H1 (cell line): ENCODE data around the gene TTC3.

Source experiments
- CEBPB ChIP-seq: IDR thresholded peaks from 2 replicates; pipeline ENCODE4 v1.6.1; 2012; ENCODE audit warnings: low read depth, low read length
- EGR1 ChIP-seq: IDR thresholded peaks from 2 replicates; pipeline ENCODE4 v1.6.1; 2011; ENCODE audit warnings: low read depth, low read length, borderline replicate concordance
- FOSL1 ChIP-seq: IDR thresholded peaks from 2 replicates; pipeline ENCODE4 v1.6.1; 2011; ENCODE audit warnings: mild to moderate bottlenecking, low read depth, low read length, moderate library complexity; ENCODE audit not compliant: insufficient read depth
- HDAC2 ChIP-seq, 2 experiments: fragments of 300-600 bp in 1 of 2; sonication (generic) in 1 of 2; IDR thresholded peaks; 2 replicates each; pipeline ENCODE4 v1.6.1; 2011 to 2012; ENCODE audit warnings: low read depth in 2 of 2, low read length in 2 of 2, mild to moderate bottlenecking in 2 of 2, moderate library complexity in 2 of 2, borderline replicate concordance in 1 of 2, inconsistent platforms in 1 of 2
- JUND ChIP-seq: IDR thresholded peaks from 2 replicates; pipeline ENCODE4 v1.6.1; 2011; ENCODE audit warnings: mild to moderate bottlenecking, improper control_type of control experiment, low read length
- MAFK ChIP-seq: IDR thresholded peaks from 2 replicates; pipeline ENCODE4 v1.6.1; 2012; ENCODE audit warnings: low read depth, mild to moderate bottlenecking, improper control_type of control experiment, low read length
- POLR2AphosphoS5 ChIP-seq: IDR thresholded peaks from 2 replicates; pipeline ENCODE4 v1.6.1; 2011; ENCODE audit warnings: low read depth, low read length
- RAD21 ChIP-seq, 2 experiments: IDR thresholded peaks in 1 of 2; conservative IDR thresholded peaks in 1 of 2; 2 replicates each; pipeline ENCODE4 v1.6.1; 2011; ENCODE audit warnings: low read depth in 2 of 2, low read length in 2 of 2, improper control_type of control experiment in 1 of 2, inconsistent platforms in 1 of 2, mild to moderate bottlenecking in 1 of 2, moderate library complexity in 1 of 2
- RBBP5 ChIP-seq: IDR thresholded peaks from 2 replicates; pipeline ENCODE4 v1.7.1; 2012; ENCODE audit warnings: low read depth, mild to moderate bottlenecking, inconsistent platforms, low read length, moderate library complexity, borderline replicate concordance
- SIRT6 ChIP-seq: IDR thresholded peaks from one replicate; pipeline ENCODE4 v1.7.1; 2012; ENCODE audit warnings: low read length, inconsistent platforms
- SP1 ChIP-seq: IDR thresholded peaks from 2 replicates; pipeline ENCODE4 v1.6.1; 2011; ENCODE audit warnings: low read depth, low read length
- TAF1 ChIP-seq: IDR thresholded peaks from 2 replicates; pipeline ENCODE4 v1.6.1; 2011; ENCODE audit warnings: mild to moderate bottlenecking, low read depth, low read length
- TF ChIP-seq, protein P1 (sequence below), 3 experiments: IDR thresholded peaks; 1 replicate in 2 of 3; 2 replicates in 1 of 3; pipeline versions ENCODE4 v1.5.1 to v1.6.1; 2011; ENCODE audit warnings: low read length in 3 of 3, mild to moderate bottlenecking in 3 of 3, inconsistent platforms in 2 of 3, low read depth in 1 of 3, moderate library complexity in 1 of 3; ENCODE audit not compliant: insufficient read depth in 1 of 3; ENCODE audit errors: control extremely low read depth in 1 of 3

- TF ChIP-seq JUND (no peak), CEBPB (no peak), MAFK (no peak), SIRT6 (no peak), TAF1 (no peak), EGR1 (no peak), POLR2AphosphoS5 (no peak), FOSL1 (no peak), RAD21 (IDR thresholded peaks at IDR 0.05 in 1 of 2, conservative IDR thresholded peaks at IDR 0.05 in 1 of 2; ENCODE audit: low read depth in 2 of 2, low read length in 2 of 2) (no peak), RBBP5 (no peak), SP1 (no peak), HDAC2 (IDR thresholded peaks at IDR 0.05; ENCODE audit: borderline replicate concordance in 1 of 2, low read depth in 2 of 2, low read length in 2 of 2) (no peak)
- TF ChIP-seq, protein P1, sequence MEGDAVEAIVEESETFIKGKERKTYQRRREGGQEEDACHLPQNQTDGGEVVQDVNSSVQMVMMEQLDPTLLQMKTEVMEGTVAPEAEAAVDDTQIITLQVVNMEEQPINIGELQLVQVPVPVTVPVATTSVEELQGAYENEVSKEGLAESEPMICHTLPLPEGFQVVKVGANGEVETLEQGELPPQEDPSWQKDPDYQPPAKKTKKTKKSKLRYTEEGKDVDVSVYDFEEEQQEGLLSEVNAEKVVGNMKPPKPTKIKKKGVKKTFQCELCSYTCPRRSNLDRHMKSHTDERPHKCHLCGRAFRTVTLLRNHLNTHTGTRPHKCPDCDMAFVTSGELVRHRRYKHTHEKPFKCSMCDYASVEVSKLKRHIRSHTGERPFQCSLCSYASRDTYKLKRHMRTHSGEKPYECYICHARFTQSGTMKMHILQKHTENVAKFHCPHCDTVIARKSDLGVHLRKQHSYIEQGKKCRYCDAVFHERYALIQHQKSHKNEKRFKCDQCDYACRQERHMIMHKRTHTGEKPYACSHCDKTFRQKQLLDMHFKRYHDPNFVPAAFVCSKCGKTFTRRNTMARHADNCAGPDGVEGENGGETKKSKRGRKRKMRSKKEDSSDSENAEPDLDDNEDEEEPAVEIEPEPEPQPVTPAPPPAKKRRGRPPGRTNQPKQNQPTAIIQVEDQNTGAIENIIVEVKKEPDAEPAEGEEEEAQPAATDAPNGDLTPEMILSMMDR (IDR thresholded peaks at IDR 0.05; ENCODE audit: control extremely low read depth in 1 of 3, insufficient read depth in 1 of 3, low read depth in 1 of 3, low read length in 3 of 3): no peak
These were observed 15.2 kb downstream of the TTC3 start for GRCh38 chr21:37088186-37088735.
